ENCODE results near the gene EXOC3L1.

Gene EXOC3L1

DNA sequence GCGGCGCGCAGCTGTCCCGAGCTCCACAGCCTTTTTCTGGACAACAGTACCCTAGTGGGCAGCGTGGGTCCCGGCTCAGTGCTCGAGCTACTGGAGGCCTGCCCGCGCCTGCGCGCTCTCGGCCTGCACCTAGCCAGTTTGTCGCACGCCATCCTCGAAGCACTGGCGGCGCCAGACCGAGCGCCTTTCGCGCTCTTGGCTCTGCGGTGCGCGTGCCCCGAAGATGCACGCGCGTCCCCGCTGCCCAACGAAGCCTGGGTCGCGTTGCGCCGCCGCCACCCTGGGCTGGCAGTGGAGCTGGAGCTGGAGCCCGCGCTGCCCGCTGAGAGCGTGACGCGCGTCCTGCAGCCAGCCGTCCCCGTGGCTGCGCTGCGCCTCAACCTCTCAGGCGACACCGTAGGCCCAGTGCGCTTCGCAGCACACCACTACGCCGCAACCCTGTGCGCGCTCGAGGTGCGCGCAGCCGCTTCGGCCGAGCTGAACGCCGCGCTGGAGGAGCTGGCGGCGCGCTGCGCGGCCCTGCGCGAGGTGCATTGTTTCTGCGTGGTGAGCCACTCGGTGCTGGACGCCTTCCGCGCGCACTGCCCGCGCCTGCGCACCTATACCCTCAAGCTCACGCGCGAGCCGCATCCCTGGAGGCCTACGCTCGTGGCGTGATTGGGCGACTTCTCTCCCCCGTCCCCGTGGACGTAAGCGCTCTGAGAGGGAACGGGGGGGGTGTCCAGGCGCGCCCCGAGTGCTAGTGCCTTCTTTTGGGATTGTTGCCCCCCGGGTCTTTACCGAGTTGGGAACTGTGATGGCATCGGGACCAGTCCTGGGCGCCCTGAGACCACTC lies 26.6 kb downstream of the EXOC3L1 start:
- no peak for DNase-seq

DNA sequence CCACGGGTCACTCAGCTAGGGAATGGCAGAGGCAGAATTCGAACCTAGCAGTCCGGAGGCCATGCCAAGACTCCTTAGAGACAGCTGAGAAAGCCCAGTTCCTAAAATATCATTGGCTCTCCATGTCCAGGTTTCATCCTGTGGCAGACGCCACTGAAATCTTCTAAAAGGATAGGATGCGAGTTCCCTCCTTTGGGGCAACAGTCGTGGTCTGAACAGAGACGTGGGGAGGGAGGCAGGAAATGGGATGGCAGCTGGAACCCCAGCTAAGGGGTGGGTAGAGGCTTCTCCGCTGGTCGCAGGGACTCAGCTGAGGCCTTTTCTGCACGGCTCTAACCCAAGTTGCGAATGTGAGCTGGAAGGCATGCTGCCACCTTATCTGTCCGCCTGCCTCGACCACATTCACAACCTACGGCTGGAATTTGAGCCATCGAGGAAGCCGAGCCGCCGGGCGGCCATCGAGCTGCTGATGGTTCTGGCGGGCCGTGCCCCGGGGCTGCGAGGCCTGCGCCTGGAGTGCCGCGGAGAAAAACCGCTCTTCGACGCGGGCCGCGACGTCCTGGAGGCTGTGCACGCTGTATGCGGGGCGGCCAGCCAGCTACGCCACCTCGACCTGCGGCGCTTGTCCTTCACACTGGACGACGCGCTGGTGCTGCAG lies 27.3 kb downstream of the EXOC3L1 start:
- DNase-seq: no peak

DNA sequence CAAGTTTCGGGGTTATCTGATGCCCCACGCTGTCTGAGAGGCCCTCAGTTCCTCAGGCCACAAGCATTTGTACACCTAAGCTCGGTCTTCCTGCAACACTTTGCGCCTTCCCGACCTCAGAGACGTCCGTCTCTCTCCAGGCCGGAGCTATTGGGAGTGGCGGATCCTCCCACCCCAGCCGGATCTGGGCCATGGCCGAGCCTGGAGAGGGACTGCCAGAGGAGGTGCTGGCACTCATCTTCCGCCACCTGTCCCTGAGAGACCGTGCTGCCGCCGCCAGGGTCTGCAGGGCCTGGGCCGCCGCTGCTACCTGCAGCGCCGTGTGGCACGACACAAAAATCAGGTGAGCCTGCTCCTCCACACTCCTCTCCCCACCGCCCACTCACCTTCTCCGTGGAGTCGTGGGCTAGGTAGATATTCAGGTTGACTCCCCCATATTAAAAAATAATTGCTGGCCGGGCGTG lies 28.3 kb downstream of the EXOC3L1 start:
- no peak for DNase-seq

DNA sequence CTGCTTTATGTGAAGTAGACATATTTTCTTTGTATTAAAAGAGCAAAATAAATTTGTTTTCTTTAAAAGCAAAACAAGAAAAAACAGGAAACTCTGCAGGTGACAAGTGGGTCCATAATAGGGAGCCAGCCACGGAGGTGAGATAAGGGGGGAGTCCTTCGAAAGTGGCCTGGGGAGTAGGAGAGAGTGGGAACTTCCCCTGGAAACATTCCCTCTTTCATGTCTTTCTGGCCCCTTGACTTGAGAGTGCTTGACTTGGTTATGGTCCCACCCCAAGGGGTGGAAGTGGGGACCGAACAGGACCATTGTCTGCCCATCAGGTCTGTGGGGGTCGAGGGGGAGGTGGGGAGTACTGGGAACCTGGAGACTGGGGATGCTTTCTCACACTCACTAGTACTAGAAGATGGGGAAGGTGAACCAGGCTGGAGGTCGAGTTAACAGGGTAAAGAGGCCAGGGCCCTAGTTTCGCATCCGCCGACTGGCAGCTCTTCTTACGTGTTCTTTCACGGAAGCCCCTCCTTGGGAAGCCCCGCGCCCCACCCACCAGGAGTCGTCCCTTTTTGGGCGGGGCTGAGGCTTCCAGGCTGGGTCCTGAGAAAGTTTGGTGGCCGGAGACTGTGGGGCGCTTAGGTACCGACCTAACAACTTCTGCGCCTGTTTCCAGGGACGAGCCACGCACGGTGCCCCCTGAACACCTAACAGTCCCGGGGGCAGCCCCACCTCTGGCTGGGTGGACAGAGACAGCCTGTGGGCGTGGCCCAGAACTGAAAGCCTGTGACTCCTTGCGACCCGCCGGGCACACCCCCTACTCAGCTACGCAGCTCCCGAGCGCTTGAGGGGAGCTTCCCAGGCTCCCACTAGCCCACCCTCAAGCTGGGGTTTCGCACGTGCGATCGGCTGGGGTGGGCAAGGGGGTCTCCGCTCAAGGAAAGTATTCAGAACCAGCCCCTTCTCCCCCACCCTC lies 31.0 kb downstream of the EXOC3L1 start:
- no peak for DNase-seq

DNA sequence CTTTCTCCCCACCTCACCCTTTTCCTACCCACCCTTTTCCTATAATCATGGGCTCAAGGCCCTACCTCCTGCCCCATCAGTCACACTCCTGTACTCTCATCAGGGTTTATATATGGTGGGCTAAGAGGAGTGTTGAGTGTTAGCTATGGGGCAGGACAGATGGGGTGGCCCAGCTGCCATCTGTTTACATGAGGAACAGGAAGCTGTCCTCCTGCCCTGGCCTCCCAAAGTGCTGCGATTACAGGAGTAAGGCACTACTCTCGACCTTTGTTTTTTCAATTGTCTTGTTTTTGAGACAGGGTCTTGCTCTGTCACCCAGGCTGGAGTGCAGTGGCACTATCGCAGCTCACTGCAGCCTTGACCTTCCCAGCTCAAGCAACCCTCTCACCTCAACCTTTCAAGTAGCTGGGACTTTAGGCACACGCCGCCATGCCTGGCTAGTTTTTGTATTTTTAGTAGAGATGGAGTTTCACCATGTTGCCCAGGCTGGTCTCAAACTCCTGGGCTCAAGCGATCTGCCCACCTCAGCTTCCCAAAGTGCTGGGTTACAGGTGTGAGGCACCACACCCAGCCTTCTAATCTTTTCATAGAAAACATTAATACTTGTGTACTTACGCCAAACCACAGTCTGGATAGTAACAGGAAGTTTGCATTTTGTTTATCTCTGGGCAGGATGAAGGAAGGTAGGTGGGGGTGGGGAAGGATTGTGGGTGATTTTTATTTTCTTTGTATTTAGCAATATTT lies 31.9 kb downstream of the EXOC3L1 start:
- DNase-seq: no peak

DNA sequence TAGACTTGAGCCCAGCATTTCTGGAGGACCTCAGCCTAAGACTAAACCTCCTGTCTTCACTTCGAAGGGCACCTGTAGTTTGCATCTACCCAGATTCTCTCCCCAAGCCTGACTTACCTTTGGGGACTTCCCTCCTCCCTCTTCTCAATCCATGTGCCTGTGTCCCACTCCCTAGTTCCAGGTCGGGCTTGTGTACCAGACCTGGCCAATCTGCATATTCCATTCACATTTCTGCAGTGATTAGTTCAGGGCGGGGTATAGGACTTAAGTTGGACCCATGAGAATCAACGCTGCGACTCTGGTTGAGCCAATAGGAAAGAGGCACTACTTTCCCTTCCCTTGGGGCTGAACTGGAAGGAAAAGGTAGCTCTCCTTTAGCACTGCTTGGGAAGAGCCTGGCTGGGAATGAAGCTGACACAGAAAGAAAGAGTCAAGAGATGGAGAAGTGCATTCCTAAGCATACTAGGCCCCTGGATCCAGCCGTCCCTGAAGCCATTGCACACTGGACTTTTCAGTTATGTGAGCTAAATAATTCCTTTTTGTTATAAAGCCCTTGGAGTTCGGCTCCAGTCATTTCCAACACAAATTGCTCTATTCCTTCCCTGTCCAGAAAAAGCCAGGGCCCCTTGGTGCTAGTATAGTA lies 32.7 kb downstream of the EXOC3L1 start:
- no peak for DNase-seq

DNA sequence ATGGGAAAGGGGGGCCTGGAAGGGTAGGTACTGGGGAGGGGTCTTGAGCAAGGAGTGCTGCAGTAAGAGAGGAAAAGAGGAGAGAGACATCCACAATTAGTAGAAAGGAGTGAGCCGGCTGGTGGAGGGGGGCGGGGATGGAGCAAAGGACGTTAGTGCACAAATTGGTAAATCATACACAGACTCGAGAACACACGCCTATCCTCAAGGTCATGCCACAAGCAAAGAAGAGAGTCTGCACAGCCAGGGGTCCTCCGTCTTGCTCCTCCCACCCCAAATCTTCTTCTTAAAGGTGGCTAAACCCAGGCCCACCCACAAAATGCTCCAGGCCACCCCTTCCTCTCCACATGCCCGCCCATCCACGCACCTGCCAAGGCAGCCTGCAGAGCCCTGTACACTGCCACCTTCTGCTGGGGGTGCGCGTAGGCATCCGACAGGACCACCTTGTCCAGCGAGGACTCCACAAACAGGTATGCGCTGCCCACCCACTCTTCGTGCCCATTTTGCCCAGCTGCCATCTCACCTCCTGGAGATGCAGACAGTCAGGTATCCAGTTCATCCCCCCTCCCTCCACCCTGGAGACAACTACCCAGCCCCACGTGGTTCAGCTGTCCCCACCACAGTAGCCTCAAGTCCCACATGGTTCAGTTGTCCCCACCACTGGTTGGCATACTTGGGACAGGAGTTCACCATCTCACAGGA lies 33.6 kb downstream of the EXOC3L1 start:
- DNase-seq: no peak

DNA sequence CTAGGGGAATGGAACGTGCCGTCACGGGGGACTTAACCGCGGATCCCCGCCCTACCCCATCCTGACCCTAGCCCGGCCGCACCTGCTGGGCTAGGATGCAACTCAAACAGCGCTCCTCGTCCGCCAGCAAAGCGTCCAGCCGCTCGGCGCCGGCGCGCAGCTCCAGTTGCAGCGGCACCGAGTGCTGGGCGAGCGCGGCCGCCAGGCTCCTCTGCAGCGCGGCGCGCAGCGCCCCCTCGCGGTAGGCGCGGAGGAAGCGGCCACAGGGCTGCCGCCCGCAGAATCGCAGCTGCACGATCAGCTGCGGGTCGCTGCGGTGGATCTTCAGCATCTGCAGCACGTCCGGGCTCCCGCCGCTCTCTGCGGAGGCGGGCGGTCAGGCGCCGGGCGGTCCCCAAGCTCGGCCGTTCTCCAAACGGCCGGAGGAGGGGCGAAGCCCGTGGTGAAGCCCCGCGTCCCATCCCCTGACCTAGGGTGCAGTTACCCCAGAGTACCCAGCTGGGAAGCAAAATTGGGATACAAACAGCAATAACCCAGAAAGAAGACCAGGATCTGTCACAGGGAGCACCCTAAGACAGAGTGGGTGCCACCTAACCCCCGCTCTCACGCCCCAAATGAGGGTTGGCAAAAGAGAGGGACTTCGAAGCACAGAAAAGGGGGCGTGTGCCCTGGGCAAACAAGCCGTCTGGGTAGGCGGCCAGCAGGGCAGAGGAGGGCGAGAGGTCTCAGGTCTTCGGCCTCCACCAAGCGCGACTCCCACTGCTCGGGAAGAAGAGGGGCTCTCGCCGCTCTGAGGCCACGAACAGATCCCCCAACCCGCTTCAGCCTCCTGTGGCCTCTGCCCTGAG lies 34.4 kb downstream of the EXOC3L1 start:
- peak; percentile 80 for DNase-seq

DNA sequence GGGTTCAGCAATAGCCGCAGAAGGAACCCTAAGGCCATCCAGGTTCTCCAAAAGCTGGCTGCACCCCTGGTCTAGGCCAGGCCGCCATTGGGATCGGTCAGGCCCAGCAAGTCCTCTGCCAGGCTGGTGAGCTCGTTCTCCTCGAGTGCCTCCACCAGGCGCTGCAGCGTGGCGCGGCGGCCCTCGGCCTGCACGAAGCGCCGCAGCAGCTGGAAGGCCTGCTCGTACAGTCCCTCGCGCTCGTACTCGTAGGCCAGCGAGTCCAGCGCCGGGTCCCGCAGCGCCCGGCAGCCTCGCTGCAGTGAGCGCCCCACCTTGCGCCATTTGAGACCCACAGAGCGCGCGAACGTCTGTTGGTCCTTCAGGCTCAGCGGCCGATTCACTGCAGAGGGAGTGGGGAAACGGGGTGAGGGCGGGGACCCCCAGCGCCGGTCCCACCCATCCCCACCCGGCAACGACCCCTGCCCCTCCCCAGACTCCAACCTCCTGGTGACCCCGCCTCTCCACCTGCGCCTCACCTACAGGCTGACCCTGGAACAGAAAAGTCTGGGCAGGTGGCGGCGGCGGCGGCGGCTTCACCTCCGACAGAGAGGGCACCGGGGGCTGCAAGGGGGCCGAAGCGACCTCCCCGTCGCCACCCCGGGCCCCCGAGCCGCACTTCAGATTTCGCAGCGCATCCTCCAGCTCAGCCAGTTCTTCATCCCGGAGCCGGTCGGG lies 35.2 kb downstream of the EXOC3L1 start:
- no peak for DNase-seq

DNA sequence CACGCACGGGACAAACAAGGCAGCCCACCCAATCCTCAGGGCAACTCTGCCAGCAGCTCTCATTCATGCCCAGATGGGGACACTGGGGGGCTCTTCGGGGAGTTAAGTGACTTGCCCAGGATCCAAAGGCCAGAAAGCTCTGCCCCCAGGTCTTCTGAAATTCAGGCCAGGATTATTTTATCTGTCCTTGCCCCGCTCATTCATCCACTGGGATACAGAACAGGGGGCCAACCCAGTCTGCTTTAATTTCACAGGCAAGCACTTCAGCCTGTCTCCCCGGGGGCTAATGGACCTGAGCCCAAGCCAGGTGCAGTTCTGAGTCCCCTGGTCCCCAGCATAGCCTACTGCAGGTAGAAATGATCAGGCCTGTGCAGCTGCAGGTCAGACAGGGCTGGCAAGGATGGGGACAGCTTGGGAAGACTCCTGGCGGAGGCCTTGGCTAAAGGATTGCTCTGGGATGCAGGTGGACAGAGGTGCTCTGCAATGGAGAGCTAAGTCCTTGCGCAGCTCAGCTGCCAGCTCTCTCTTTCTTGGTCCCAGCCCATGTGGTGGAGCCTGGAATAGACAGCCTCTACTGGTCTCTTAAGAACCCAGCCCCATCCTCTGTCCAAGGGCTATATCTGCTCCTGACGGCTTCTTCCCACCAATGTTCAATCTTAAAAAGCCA lies 38.4 kb downstream of the EXOC3L1 start:
- no peak for DNase-seq

DNA sequence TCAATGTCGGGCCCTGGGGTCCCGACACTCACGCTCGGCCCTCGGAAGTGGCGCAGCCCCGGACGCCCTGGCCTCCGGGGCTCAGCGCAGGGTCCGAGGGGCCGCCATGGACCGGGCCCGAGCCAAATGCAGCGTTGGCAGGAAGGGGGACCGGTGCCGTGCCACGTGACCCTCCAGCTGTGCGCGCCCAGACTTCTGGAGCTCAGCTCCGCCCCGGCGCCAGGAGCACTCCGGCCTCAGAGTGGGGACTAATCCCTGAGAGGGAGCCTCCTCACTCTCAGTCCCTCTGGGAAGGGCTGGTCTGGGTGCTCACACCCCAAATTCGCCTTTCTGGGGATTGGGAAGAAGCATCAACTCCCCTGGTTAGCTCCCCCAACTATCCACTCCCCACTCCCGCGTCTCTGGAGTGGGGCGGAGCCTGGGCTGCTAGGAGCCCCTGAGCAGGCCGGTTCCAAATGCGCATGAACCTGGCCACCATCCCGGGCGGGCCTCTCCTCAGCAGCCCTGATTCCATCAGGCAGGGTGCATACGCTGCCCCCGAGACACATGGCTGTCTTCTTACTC lies 39.0 kb downstream of the EXOC3L1 start, which contains the start of gene B3GNT9:
TSS of gene B3GNT9 (minus strand) at position 166 of the 564 bp plus-strand sequence. CDS start 513 bp downstream, outside the sequence.
- peak; percentile 92 for DNase-seq

DNA sequence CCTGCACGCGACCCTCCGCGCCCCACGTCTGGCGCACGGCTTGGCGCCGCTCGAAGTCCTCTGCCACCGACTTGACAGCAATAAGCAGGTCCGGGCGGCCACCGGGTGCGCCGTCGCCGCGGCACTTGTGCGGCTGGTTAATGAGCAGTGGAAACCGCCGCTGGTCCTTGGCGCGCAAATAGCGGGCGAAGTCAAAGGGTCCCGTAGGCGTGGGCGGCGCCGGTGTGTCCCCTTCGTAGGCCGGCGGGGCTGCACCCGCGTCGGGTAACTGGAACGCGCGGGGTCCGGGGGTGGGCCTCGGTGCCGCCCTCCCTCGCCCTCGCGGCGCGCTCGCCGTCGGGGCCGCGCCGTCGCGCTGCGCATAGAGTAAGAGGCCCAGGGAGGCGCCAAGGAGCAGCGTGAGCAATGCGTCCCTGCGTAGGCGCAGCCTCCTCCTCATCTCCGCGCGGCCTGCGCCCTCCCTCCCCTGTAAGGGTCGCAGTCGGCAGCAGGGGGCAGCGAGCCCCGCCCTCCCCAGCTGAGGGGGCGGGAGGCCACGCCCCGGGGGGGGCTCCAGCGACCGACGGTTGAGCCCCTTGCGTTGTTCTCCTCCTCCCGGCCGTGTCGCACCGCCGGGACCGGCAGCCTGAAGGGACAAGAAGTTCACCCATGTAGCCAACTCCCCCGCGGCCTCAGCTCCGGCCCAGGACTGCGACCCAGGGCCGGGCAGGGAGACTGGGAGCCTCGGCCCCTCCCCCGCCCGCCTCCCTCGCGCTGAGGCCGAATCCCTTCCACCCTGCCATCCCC lies 39.7 kb downstream of the EXOC3L1 start:
- peak; percentile 88 for DNase-seq

DNA sequence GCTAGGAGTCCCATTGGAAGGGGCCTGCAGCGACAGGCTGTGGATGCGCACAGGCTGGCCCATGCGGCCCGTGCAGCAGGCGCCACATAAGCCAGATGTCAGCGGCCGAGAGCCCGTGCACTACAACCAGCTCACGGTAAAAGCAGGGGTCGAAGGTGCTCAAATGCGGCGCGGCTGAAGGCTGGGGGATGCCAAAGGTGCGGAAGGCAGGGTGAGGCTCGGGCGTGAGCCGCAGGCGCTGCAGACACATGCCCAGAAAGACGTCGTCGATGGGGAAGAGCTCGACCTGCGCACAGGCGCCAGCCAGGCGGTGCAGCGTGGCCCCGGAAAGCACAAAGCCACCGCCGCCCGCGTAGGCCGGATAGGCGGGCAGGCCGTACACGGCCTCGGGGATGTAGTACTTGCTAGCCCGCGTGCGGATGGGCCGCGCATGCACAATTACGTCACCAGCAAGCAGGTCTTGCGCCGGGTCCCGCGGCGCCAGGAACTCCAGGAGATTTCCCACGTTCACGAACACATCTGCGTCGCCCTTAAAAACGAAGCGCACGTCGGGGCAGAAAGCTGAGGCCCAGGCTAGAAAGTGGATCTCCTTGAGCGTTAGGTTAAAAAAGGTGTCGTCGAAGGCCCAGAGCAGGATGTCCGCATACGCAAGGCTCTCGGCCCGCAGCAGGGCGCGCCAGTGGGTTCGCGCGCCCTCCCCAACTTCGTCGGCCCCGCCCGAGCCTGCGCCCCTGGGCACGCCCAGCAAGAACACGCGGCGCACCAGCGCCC lies 40.5 kb downstream of the EXOC3L1 start:
- no peak for DNase-seq

DNA sequence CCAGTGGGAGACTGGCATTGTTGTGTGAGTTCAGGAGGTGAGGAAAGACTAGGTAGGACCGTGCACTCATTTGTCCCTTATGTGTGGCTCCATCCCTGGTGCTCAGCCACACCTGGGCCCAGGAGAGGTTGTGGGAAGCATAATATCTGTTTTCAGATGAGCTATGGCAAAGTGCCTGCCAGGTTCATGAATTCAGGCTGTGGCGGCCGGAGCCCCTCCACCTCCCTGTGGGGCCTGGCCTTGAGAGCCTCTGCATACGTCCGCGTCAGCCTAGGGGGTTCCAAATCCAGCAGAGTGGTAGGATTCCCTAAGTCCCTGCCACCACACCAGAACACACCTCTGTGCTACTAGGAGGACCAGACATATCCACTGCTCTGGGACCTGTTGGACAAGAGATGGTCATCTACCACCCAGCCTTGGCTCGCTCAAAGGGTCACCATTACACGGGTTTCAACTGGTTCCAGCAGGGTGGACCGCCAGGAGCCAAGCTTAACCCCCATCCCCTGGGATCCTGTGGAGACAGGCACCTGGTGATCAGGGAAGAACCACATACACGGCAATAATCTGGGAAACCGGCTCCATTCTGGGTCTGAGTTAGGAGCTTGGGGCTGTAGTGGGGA lies 41.2 kb downstream of the EXOC3L1 start:
- DNase-seq: no peak

DNA sequence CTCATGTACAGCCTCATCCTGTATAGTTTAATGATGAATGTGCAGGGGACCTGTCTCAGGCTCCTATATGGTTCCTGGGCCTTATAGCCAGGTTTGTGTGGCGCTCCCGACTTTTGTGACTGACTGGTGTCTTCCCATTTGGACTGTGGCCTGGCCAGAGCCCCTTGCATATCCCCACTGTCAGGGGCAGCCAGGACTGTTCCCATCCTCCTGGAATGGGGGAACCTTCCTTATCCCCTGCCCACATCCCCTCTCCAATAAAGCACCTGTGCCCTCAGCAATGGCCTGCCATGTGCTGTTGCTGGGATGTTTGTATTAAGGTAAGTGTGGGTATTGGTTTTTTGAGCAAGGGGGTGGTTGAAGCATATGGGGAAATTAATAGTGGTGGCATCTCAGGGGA lies 41.7 kb downstream of the EXOC3L1 start:
- DNase-seq: no peak

DNA sequence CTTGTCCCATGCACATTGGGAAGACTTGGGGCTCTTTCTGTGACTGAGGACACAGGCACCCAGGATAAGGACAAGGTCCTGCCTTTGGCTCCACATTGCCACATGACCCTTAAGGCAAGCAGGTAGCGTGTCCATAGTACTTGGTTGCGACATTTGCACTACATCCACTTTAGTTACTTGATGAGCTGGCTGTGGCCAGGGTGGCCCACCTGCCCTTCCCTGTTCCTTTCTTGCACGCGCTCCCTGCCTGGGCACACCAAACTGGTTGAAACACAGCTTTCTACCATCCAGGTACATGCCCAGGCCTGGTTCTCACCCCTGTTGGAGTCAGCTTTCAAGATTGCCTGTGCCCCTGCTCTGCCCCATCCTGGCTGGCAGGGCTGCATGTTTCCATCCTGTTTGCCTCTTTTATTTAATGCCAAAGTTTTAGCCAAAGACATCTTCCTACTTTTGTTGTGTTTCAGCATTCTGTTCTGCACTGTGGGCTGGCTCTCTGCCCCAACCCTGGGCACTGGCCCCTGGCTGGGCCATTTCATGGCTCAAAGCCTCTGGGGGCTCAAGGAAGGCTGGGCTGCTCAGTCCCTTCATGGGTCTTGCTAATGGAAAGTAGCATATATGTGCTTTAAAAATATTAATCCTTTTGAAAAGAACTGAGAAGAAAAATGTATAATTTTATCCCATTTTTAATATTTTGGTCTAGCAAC lies 42.3 kb downstream of the EXOC3L1 start:
- DNase-seq: no peak
